Measurements from ENCODE around the gene SENP7.

- TF ChIP-seq CTCF (IDR thresholded peaks at IDR 0.05) (no peak), EZH2 (IDR thresholded peaks at IDR 0.05; ENCODE audit: borderline replicate concordance, insufficient read depth, low read depth, low read length, poor library complexity, severe bottlenecking) (no peak)
Observed at GRCh38 chr3:101484805-101485620, 28.0 kb downstream of the SENP7 start.

Data from B cell (primary cell).